ENCODE results near the gene ZC3H4. TPM values are rescaled to one million over a fixed set of nuclear protein-coding genes. Genes with fewer than 3 reads are reported as not detected.

ZC3H4 gene
- total and polyA plus RNA-seq, 9 of the 15 experiments (the other 6 are each of a cell fraction or from before 2014, with no cell fraction given), result 2.2 to 75.6 (median 18.3) TPM

DNA sequence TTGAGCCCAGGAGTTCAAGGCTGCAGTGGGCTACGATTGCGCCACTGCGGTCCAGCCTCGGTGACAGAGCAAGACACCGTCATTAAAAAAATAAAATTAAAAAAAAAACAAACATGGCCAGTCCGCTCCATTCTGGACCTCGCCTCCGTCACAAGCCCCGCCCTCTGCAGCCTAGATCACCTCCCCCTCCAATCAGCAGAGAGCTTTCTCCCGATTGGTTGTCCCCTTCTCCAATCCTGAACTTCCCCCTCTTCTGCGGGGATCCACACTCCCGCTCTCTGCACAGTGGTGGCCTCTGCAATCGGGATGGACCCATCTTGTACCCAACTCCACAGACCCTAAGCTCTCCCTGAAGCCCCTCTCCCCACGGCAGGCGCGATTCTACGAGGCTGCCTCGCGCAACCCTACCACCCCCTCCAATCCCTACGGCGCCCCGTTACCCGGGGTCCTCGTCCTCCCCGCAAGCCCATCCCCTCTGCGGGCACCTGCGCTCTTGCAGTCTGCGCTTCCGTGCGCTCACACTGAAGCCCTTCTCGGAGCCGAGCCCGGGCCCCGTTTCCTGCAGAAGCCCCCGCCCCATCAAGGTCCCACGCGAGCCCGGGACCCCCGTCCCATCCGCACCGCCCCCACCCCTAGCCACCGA is 65.7 kb downstream of the ZC3H4 start (continued):
- TF ChIP-seq CHD7 (IDR thresholded peaks at IDR 0.05; ENCODE audit: low read depth, low read length) (no peak), POLR3G (IDR thresholded peaks at IDR 0.05; ENCODE audit: extremely low read depth, insufficient read length, insufficient replicate concordance) (no peak), RB1 (IDR thresholded peaks at IDR 0.05; ENCODE audit: low read depth) (no peak), NFIX (CRISPR knock-in tag; IDR thresholded peaks at IDR 0.05; ENCODE audit: low read depth) (no peak), TGIF2 (CRISPR knock-in tag; IDR thresholded peaks at IDR 0.05) (no peak), CSDE1 (IDR thresholded peaks at IDR 0.05) (no peak), PPARD (CRISPR knock-in tag; IDR thresholded peaks at IDR 0.05) (no peak), CBX1 (IDR thresholded peaks at IDR 0.05; ENCODE audit: low read depth) (no peak), ARID1B (IDR thresholded peaks at IDR 0.05) (no peak), ZNF583 (CRISPR knock-in tag; IDR thresholded peaks at IDR 0.05) (no peak), HDGF (IDR thresholded peaks at IDR 0.05) (no peak), FOXP4 (CRISPR knock-in tag; IDR thresholded peaks at IDR 0.05; ENCODE audit: borderline replicate concordance) (no peak), ZNF644 (tag; IDR thresholded peaks at IDR 0.05; ENCODE audit: low read depth) (no peak), THAP7 (CRISPR knock-in tag; IDR thresholded peaks at IDR 0.05) (0 out of 2 replicates have a peak, but pooled peaks have one; percentile 28)
